ENCODE measurements around the gene HAND2.

- TF ChIP-seq, protein P1, sequence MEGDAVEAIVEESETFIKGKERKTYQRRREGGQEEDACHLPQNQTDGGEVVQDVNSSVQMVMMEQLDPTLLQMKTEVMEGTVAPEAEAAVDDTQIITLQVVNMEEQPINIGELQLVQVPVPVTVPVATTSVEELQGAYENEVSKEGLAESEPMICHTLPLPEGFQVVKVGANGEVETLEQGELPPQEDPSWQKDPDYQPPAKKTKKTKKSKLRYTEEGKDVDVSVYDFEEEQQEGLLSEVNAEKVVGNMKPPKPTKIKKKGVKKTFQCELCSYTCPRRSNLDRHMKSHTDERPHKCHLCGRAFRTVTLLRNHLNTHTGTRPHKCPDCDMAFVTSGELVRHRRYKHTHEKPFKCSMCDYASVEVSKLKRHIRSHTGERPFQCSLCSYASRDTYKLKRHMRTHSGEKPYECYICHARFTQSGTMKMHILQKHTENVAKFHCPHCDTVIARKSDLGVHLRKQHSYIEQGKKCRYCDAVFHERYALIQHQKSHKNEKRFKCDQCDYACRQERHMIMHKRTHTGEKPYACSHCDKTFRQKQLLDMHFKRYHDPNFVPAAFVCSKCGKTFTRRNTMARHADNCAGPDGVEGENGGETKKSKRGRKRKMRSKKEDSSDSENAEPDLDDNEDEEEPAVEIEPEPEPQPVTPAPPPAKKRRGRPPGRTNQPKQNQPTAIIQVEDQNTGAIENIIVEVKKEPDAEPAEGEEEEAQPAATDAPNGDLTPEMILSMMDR (IDR thresholded peaks at IDR 0.05; ENCODE audit: insufficient read depth, low read length): no peak
- TF ChIP-seq POLR2AphosphoS5 (IDR thresholded peaks at IDR 0.05; ENCODE audit: low read depth): no peak
- TF ChIP-seq REST (IDR thresholded peaks at IDR 0.05; ENCODE audit: insufficient replicate concordance, low read depth): no peak
- TF ChIP-seq GABPA (IDR thresholded peaks at IDR 0.05; ENCODE audit: low read depth): no peak
- no peak for TF ChIP-seq SPI1 (IDR thresholded peaks at IDR 0.05; ENCODE audit: borderline replicate concordance, low read depth)
Observed at GRCh38 chr4:173539986-173540385, 10.0 kb upstream of the HAND2 start.

Measured in HL-60 (cell line).